ENCODE measurements around the gene TAS2R42.

Gene TAS2R42

GRCh38 chr12:11147420-11147819 is 39.3 kb downstream of the TAS2R42 start:
- no peak for DNase-seq (ENCODE audit: low read depth in 4 of 4, low spot score in 1 of 4)

DNA sequence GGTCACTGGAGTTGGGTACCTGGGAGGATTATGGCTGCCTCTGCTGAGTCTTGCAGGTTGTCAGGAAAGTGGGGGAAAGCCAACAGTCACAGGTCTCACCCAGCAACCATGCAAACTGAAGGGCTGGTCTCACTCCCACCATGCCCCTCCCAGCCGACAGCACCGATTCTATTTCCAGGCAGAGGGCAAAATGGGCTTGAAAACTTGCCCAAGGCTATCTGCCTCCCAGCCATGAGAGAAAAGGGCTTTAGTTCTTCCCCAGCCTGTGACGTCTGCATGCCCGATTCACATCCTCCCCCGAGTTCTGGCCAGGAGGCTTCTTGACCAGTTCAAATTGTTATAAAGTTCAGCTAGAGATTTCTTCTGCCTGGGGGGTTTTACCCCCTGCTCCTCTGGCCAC is 42.4 kb downstream of the TAS2R42 start:
- no peak for DNase-seq (ENCODE audit: low read depth in 4 of 4, low spot score in 1 of 4)

- DNase-seq (ENCODE audit: low read depth in 4 of 4, low spot score in 1 of 4) = no peak
Observed at GRCh38 chr12:11143352-11143751, 43.4 kb downstream of the TAS2R42 start.

DNA sequence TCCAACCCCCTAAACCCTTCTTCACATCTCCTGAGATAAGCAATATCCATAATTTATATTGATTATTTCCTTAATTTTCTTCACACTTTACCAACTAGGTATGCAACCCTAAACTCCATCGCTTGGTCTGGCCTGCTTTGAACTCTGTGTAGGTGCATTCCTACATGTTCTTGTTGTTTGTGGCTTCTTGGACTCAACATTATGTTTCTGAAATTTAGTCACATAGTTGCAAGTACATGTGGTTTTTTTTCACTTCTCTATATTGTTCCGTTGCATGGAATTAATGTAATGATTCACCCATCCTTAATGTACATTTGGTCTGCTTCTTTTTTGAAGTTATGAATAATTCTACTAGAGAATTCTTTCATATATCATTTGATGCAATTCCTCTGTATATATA is 50.7 kb downstream of the TAS2R42 start:
- DNase-seq (ENCODE audit: low read depth in 4 of 4, low spot score in 1 of 4) = no peak

All from stimulated activated CD4-positive, alpha-beta T cell treated with anti-CD3 and anti-CD28 coated beads, Interleukin-1b, Interleukin-23, amount 100 ng/mL, for 24 hours (primary cell).